ENCODE measurements around the gene MDFI. TPM values are rescaled to one million over a fixed set of nuclear protein-coding genes. Genes with fewer than 3 reads are reported as not detected.

MDFI gene
- total RNA-seq, 2 experiments from 2014 or later = not detected

- H3K4me3 ChIP-seq (ENCODE audit: low read depth, low read length, poor library complexity, severe bottlenecking) = no peak overlapping the region
- DNase-seq (ENCODE audit: low spot score) = no peak
- H3K4me1 ChIP-seq (ENCODE audit: insufficient read depth, low read length, poor library complexity, severe bottlenecking) = no peaks in the 10 kb centered on the region
- no peaks in the 10 kb centered on the region for H3K9me2 ChIP-seq (ENCODE audit: insufficient read depth, low read length)
- H3K36me3 ChIP-seq (ENCODE audit: insufficient read depth, low read length) = peaks cover 47% of the 10 kb centered on the region; the same call in 1 of the 2 replicates
- no TSS peak for BruUV-seq (replicated peaks)
- no peaks in the 10 kb centered on the region for H3K79me2 ChIP-seq (ENCODE audit: insufficient read depth, low read depth, low read length)
- CTCF ChIA-PET (ENCODE audit: unreplicated experiment) = interaction anchor here (0.6 kb wide), 1 partner anchor 244 kb away, joined by 3 read pairs; no protein-coding TSS in a partner anchor
- H3K9me3 ChIP-seq (ENCODE audit: low read length) = no peaks in the 10 kb centered on the region
- H4K20me1 ChIP-seq (ENCODE audit: insufficient read depth, low read length) = no peaks in the 10 kb centered on the region; the same call in 1 of the 2 replicates
- no peak overlapping the region for H3K4me2 ChIP-seq (ENCODE audit: low read length)
- H3K27ac ChIP-seq (ENCODE audit: low read depth, low read length, poor library complexity, severe bottlenecking) = no peak overlapping the region
- POLR2A ChIA-PET = no interaction called here
- no peak for TF ChIP-seq EZH2phosphoT487 (IDR thresholded peaks at IDR 0.05; ENCODE audit: borderline replicate concordance, low read depth, low read length)
- TF ChIP-seq CTCF (conservative IDR thresholded peaks at IDR 0.05; ENCODE audit: low read length) = no peak
- intact Hi-C loops (cut with micrococcal nuclease; ENCODE audit: unreplicated experiment) = loop anchor here (5.0 kb wide), 1 partner anchor 36 kb away; no protein-coding TSS in a partner anchor
- no peak overlapping the region for H2AFZ ChIP-seq (ENCODE audit: low read length)
Observed at GRCh38 chr6:41695825-41696224, 57.6 kb downstream of the MDFI start.

DNA sequence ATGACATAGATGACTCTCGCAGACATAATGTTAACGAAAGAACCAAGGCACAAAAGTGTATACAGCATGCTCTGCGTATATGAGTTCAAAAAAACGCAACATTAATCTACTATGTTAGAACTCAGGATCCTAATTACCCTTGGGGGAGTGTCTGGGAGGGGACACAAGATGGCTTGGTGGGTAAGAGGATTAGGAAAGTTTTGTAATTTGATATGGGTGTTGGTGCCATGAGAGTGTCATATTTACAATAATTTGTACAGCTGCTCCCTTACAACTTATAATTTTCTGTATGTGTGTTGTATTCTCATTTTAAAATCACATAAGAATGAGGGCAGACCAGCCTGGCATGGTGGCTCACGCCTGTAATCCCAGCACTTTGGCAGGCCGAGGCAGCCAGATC, 58.5 kb downstream of the MDFI start:
- Histone ChIP-seq H3K4me2 (ENCODE audit: low read length) (no peak overlapping the region), H3K9me3 (ENCODE audit: low read length) (no peaks in the 10 kb centered on the region), H3K27ac (ENCODE audit: low read depth, low read length, poor library complexity, severe bottlenecking) (no peak overlapping the region), H3K4me1 (ENCODE audit: insufficient read depth, low read length, poor library complexity, severe bottlenecking) (no peaks in the 10 kb centered on the region), H3K79me2 (ENCODE audit: insufficient read depth, low read depth, low read length) (no peaks in the 10 kb centered on the region), H4K20me1 (ENCODE audit: insufficient read depth, low read length) (no peaks in the 10 kb centered on the region; the same call in 1 of the 2 replicates), H3K4me3 (ENCODE audit: low read depth, low read length, poor library complexity, severe bottlenecking) (no peak overlapping the region), H3K9me2 (ENCODE audit: insufficient read depth, low read length) (no peaks in the 10 kb centered on the region), H2AFZ (ENCODE audit: low read length) (no peak overlapping the region), H3K36me3 (ENCODE audit: insufficient read depth, low read length) (peaks cover 37% of the 10 kb centered on the region; the same call in 1 of the 2 replicates)
- POLR2A ChIA-PET = no interaction called here
- TF ChIP-seq CTCF (conservative IDR thresholded peaks at IDR 0.05; ENCODE audit: low read length) (no peak), EZH2phosphoT487 (IDR thresholded peaks at IDR 0.05; ENCODE audit: borderline replicate concordance, low read depth, low read length) (no peak)
- intact Hi-C loops (cut with micrococcal nuclease; ENCODE audit: unreplicated experiment) = loop anchor here (5.0 kb wide), 1 partner anchor 36 kb away; no protein-coding TSS in a partner anchor
- CTCF ChIA-PET (ENCODE audit: unreplicated experiment) = no interaction called here
- BruUV-seq (replicated peaks) = no TSS peak
- DNase-seq (ENCODE audit: low spot score) = no peak
